K562 (cell line): ENCODE measurements around the gene GSTA5. TPM values are rescaled to one million over a fixed set of nuclear protein-coding genes. Genes with fewer than 3 reads are reported as not detected.

Experiments
- ARNT ChIP-seq, 2 experiments: fragments of 450-650 bp; IDR thresholded peaks; 2 replicates each; pipeline ENCODE4 v1.6.1; 2016; ENCODE audit warnings: mild to moderate bottlenecking in 1 of 2
- ATF7 ChIP-seq: fragments of 450-650 bp; IDR thresholded peaks from 2 replicates; pipeline ENCODE4 v1.7.1; 2014; ENCODE audit warnings: mild to moderate bottlenecking, moderate library complexity
- CEBPB ChIP-seq: fragments of 450-650 bp; IDR thresholded peaks from 2 replicates; pipeline ENCODE4 v1.6.1; 2016; ENCODE audit warnings: missing genetic modification characterization, missing compliant biosample characterization
- CGGBP1 ChIP-seq: fragments of 250-450 bp; sonication (Bioruptor Pico); IDR thresholded peaks from 2 replicates; pipeline ENCODE4 v1.9.0; 2021; ENCODE audit warnings: mild to moderate bottlenecking
- FOSL1 ChIP-seq: fragments of 200-800 bp; sonication (Bioruptor generic); conservative IDR thresholded peaks from 2 replicates; pipeline ENCODE4 v1.6.1; 2016; ENCODE audit warnings: missing genetic modification characterization, missing compliant biosample characterization
- HDGF ChIP-seq: fragments of 450-650 bp; IDR thresholded peaks from 2 replicates; pipeline ENCODE4 v1.6.1; 2016
- KLF16 ChIP-seq: IDR thresholded peaks from 2 replicates; pipeline ENCODE4 v1.6.1; 2016; ENCODE audit warnings: antibody characterized with exemption
- KLF6 ChIP-seq: fragments of 250-450 bp; sonication (Bioruptor Pico); IDR thresholded peaks from 2 replicates; pipeline ENCODE4 v1.4.0; 2020; ENCODE audit warnings: mild to moderate bottlenecking, moderate library complexity, borderline replicate concordance
- MCM5 ChIP-seq: fragments of 450-650 bp; IDR thresholded peaks from 2 replicates; pipeline ENCODE4 v1.6.1; 2016; ENCODE audit warnings: low read depth
- NCOA6 ChIP-seq: fragments of 450-650 bp; IDR thresholded peaks from 2 replicates; pipeline ENCODE4 v1.6.1; 2017; ENCODE audit warnings: mild to moderate bottlenecking
- NFIC ChIP-seq: fragments of 450-650 bp; IDR thresholded peaks from 2 replicates; pipeline ENCODE4 v1.6.1; 2017; ENCODE audit warnings: mild to moderate bottlenecking, inconsistent platforms
- NKRF ChIP-seq: fragments of 450-650 bp; IDR thresholded peaks from 2 replicates; pipeline ENCODE4 v1.6.1; 2016; ENCODE audit warnings: borderline replicate concordance
- OTX1 ChIP-seq: fragments of 450-650 bp; formaldehyde crosslinking; IDR thresholded peaks from 2 replicates; pipeline ENCODE4 v1.4.0; 2022; ENCODE audit warnings: mild to moderate bottlenecking
- POLR2AphosphoS2 ChIP-seq: IDR thresholded peaks from 2 replicates; pipeline ENCODE4 v1.6.1; 2012; ENCODE audit warnings: low read length, improper control_type of control experiment
- RAD21 ChIP-seq, 2 experiments: fragments of 250-450 bp in 1 of 2; fragments of 450-650 bp in 1 of 2; sonication (Bioruptor Pico) in 1 of 2; formaldehyde crosslinking in 1 of 2; IDR thresholded peaks in 1 of 2; conservative IDR thresholded peaks in 1 of 2; 2 replicates each; pipeline versions ENCODE4 v1.4.0 to v1.8.0; 2020 to 2022; ENCODE audit warnings: mild to moderate bottlenecking in 2 of 2, moderate library complexity in 1 of 2
- RBM22 ChIP-seq: fragments of 200-400 bp; formaldehyde crosslinking; IDR thresholded peaks from 2 replicates; pipeline ENCODE4 v1.6.1; 2018; ENCODE audit warnings: low read length, low read depth; ENCODE audit not compliant: poor library complexity, severe bottlenecking
- SMARCA5 ChIP-seq: fragments of 450-650 bp; IDR thresholded peaks from 2 replicates; pipeline ENCODE4 v1.6.1; 2016
- TBP ChIP-seq: optimal IDR thresholded peaks from 2 replicates; pipeline ENCODE3; 2011; ENCODE audit warnings: low read depth, low read length, improper control_type of control experiment
- TEAD1 ChIP-seq, 2 experiments: fragments of 450-650 bp in 1 of 2; sonication (generic) in 1 of 2; formaldehyde crosslinking; IDR thresholded peaks; 2 replicates each; pipeline versions ENCODE4 v1.4.0 to v1.8.0; 2020 to 2022; ENCODE audit warnings: mild to moderate bottlenecking in 2 of 2, missing genetic modification reagents in 1 of 2
- ZNF311 ChIP-seq: fragments of 250-450 bp; sonication (Bioruptor Pico); IDR thresholded peaks from 2 replicates; pipeline ENCODE4 v1.4.0; 2020; ENCODE audit warnings: mild to moderate bottlenecking, moderate library complexity
- ZNF354B ChIP-seq: fragments of 250-450 bp; sonication (Bioruptor Pico); IDR thresholded peaks from 2 replicates; pipeline ENCODE4 v1.4.0; 2020
- ZNF398 ChIP-seq: fragments of 250-450 bp; sonication (Bioruptor Pico); IDR thresholded peaks from 2 replicates; pipeline ENCODE4 v1.8.0; 2021; ENCODE audit warnings: moderate library complexity, mild to moderate bottlenecking, inconsistent platforms
- ZNF507 ChIP-seq: conservative IDR thresholded peaks from 2 replicates; pipeline ENCODE4 v1.6.1; 2017; ENCODE audit warnings: missing genetic modification characterization, missing compliant biosample characterization
- ZNF76 ChIP-seq: fragments of 250-450 bp; sonication (Bioruptor Pico); IDR thresholded peaks from 2 replicates; pipeline ENCODE4 v1.4.0; 2020; ENCODE audit warnings: mild to moderate bottlenecking, moderate library complexity, borderline replicate concordance
- ZNF766 ChIP-seq: fragments of 200-800 bp; sonication (Bioruptor generic); conservative IDR thresholded peaks from 2 replicates; pipeline ENCODE4 v1.6.1; 2016; ENCODE audit warnings: missing genetic modification characterization, missing compliant biosample characterization
- polyA plus RNA-seq, 8 experiments: library from polyadenylated mRNA; depleted of rRNA in 4 of 8; stranded (reverse) in 5 of 8; unstranded in 3 of 8; fragments of >200 nt; fragmentation: Nextera tagmentation in 2 of 8; fragmentation: Illumina TruSeq in 1 of 8; extraction: Ambion mirVana in 2 of 8; extraction: Trizol in 1 of 8; gene quantifications; 2 replicates each; pipeline versions ENCODE4 v1.2.1 to v1.2.3, GENCODE V29; 2011 to 2014; ENCODE audit warnings: inconsistent platforms in 1 of 8, missing spikeins in 1 of 8
- total RNA-seq, 7 experiments: library from RNA; depleted of rRNA in 6 of 7; stranded (reverse); fragments of >200 nt in 6 of 7; fragmentation: Illumina TruSeq in 2 of 7; extraction: Trizol in 2 of 7; gene quantifications; 2 replicates each; pipeline versions ENCODE4 v1.2.1 to v1.2.3, GENCODE V29; 2011 to 2021; ENCODE audit warnings: low replicate concordance in 1 of 7
- TF ChIP-seq, protein P1 (sequence below): fragments of 450-650 bp; conservative IDR thresholded peaks from 2 replicates; pipeline ENCODE4 v1.6.1; 2016; ENCODE audit warnings: missing genetic modification characterization, low read depth, mild to moderate bottlenecking, control low read depth, missing compliant biosample characterization

GSTA5 gene
- total and polyA plus RNA-seq, 9 of the 15 experiments (the other 6 are each of a cell fraction or from before 2014, with no cell fraction given), result not detected

GRCh38 chr6:52881996-52882841 is 41.6 kb upstream of the GSTA5 start (continued):
- no peak for TF ChIP-seq CEBPB
- TF ChIP-seq NFIC, result no peak
- no peak for TF ChIP-seq NCOA6
- no peak for TF ChIP-seq KLF6
- no peak for TF ChIP-seq MCM5
- TF ChIP-seq FOSL1 (tag), result no peak
- TF ChIP-seq TBP, result no peak
- TF ChIP-seq ZNF766 (CRISPR knock-in tag), result no peak
- no peak for TF ChIP-seq CGGBP1 (CRISPR knock-in tag)
- TF ChIP-seq ZNF507 (tag), result no peak
- no peak for TF ChIP-seq ZNF398 (CRISPR knock-in tag)
- TF ChIP-seq HDGF, result no peak
- TF ChIP-seq ARNT (IDR thresholded peaks at IDR 0.05), result no peak
- TF ChIP-seq ATF7, result 0 out of 2 replicates have a peak, but pooled peaks have one; percentile 22
- TF ChIP-seq ZNF76 (CRISPR knock-in tag), result no peak
- TF ChIP-seq ZNF354B, result no peak
- no peak for TF ChIP-seq RBM22
- no peak for TF ChIP-seq NKRF
- TF ChIP-seq TEAD1 (CRISPR knock-in tag; IDR thresholded peaks at IDR 0.05), result no peak
- 0 out of 2 replicates have a peak, but pooled peaks have one; percentile 41 for TF ChIP-seq KLF16
- TF ChIP-seq POLR2AphosphoS2, result no peak
- TF ChIP-seq SMARCA5, result no peak
- no peak for TF ChIP-seq OTX1 (CRISPR knock-in tag)
- peak; percentile 51 to 55 for TF ChIP-seq RAD21 (CRISPR knock-in tag; conservative IDR thresholded peaks at IDR 0.05 in 1 of 2, IDR thresholded peaks at IDR 0.05 in 1 of 2)
- no peak for TF ChIP-seq ZNF311
- TF ChIP-seq, protein P1, sequence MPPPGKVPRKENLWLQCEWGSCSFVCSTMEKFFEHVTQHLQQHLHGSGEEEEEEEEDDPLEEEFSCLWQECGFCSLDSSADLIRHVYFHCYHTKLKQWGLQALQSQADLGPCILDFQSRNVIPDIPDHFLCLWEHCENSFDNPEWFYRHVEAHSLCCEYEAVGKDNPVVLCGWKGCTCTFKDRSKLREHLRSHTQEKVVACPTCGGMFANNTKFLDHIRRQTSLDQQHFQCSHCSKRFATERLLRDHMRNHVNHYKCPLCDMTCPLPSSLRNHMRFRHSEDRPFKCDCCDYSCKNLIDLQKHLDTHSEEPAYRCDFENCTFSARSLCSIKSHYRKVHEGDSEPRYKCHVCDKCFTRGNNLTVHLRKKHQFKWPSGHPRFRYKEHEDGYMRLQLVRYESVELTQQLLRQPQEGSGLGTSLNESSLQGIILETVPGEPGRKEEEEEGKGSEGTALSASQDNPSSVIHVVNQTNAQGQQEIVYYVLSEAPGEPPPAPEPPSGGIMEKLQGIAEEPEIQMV (tag), result no peak
